Measurements from ENCODE around the gene FAM210A.
A peak's percentile ranks its signal among the peaks of the same experiment; 100 is the strongest.

The FAM210A gene

DNA sequence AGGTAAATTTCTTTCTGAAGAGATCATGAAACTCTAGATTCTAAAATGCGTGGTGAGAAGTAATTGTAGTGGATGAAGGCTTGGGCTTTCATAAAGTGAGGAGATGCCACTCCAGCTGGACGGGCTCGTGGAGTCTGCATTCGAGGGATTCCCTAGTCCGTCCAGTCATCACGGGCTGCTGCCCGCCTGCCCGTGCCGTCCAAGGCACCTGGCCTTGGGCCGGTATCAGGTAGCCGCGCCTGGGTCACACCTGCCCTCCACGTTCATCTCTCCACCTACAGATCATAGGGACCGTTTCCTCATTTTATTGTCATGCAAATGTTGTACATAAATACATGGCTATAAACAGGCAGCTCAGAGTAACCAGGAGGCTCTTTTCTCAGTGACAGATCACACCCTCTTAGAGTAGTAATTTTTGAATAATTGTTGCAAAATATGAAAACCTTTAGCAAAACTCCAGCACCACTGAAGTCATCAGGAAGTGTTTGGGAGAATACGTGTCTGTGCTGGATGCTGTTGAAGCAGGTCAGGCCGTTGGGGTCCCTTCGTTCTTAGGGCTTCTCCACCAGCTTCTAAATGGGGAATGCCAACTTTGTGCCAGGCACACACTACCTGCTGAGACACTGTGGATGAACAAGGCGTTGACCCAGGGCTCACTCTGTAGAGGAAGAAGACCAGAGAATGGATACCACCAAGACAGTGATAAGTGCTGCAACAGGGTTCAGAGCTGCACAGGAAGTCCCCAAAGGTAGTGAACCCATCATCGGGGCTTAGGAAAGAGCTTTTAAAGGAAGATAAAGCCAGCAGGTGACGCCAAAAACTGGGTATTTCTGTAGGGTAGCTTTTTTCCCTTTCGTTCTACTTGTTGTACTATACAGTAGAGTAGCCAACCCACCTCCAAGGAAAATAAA is 112.5 kb downstream of the FAM210A start:
- DNase-seq (ENCODE audit: low read depth, low spot score), result no peak
- H3K4me3 ChIP-seq (ENCODE audit: low read length), result peak overlapping the region; percentile 67
